Heart right ventricle (tissue), 16 donors: ENCODE measurements around the gene CYS1. TPM values are rescaled to one million over a fixed set of nuclear protein-coding genes. Genes with fewer than 3 reads are reported as not detected.
"Not testable (repeated sequence)": the region's sequence is repeated elsewhere in the genome, so short reads cannot be mapped to it uniquely, and the experiment has no call there.

Experiments
- ATAC-seq, 8 donors: fragments of 200-7000 bp; cut with Tn5 transposase; one replicate each; pipeline ENCODE4 v1.9.1; 2020; ENCODE audit warnings: mild to moderate bottlenecking in 8 of 8, moderate library complexity in 8 of 8, moderate number of reproducible peaks in 1 of 8
- DNase-seq, 2 donors: peaks; one replicate each; pipeline ENCODE4 v3.0.0-alpha.2; 2020
- H3K27ac ChIP-seq, 10 donors: fragments of 200-600 bp; sonication (generic) in 2 of 10; one replicate each; pipeline versions ENCODE4 v1.5.0 to v1.8.0; 2020 to 2022; ENCODE audit warnings: mild to moderate bottlenecking in 3 of 10
- H3K27me3 ChIP-seq, 7 donors: fragments of 200-600 bp; one replicate each; pipeline ENCODE4 v1.8.0; 2021 to 2022; ENCODE audit warnings: mild to moderate bottlenecking in 2 of 7
- H3K36me3 ChIP-seq, 9 donors: fragments of 200-600 bp; sonication (generic) in 1 of 9; one replicate each; pipeline versions ENCODE4 v1.5.0 to v1.8.0; 2020 to 2022; ENCODE audit warnings: mild to moderate bottlenecking in 2 of 9
- H3K4me1 ChIP-seq, 9 donors: fragments of 200-600 bp; sonication (generic) in 1 of 9; one replicate each; pipeline versions ENCODE4 v1.5.0 to v1.8.0; 2020 to 2022; ENCODE audit warnings: mild to moderate bottlenecking in 4 of 9
- H3K4me3 ChIP-seq, 10 donors: fragments of 200-600 bp; sonication (generic) in 2 of 10; one replicate each; pipeline versions ENCODE4 v1.5.0 to v1.8.0; 2020 to 2022; ENCODE audit warnings: mild to moderate bottlenecking in 7 of 10, moderate library complexity in 2 of 10
- H3K9me3 ChIP-seq, 11 donors: fragments of 200-600 bp in 10 of 11; sonication (generic) in 2 of 11; one replicate each; pipeline versions ENCODE4 v1.5.0 to v1.8.0; 2013 to 2022; ENCODE audit warnings: mild to moderate bottlenecking in 2 of 11, control low read depth in 1 of 11, moderate library complexity in 1 of 11
- WGBS, 2 donors: extraction: QIAGEN DNeasy Blood & Tissue Kit; methylation state at CpG; one replicate each; pipeline ENCODE4 v1.1.7; 2013; ENCODE audit warnings: inconsistent platforms in 1 of 2; 5-methylcytosine and 5-hydroxymethylcytosine counted together
- intact Hi-C, 10 donors: fragments of 100-400 bp; cut with DNase I; formaldehyde crosslinking; loops; one replicate each; pipeline versions ENCODE4 v1.11.1 to v1.14.2; 2022
- polyA plus RNA-seq, 2 donors: library from polyadenylated mRNA; stranded (reverse); fragments of 200-250 nt; gene quantifications; one replicate each; pipeline ENCODE4 v1.2.3, GENCODE V29; 2013
- total RNA-seq, 10 donors: library from RNA; stranded (reverse); fragmentation: NEBNext Ultra II Directional in 3 of 10; extraction: Animal tissue kit (Norgen Biotek cat#: 25700) in 3 of 10; gene quantifications; one replicate each; pipeline versions ENCODE4 v1.2.1 to v1.2.4, GENCODE V29; 2021 to 2023
- TF ChIP-seq, protein P1 (sequence below), 9 donors: fragments of 200-600 bp; sonication (generic) in 2 of 9; IDR thresholded peaks; one replicate each; pipeline versions ENCODE4 v1.5.0 to v1.8.0; 2021 to 2022; ENCODE audit warnings: antibody characterized with exemption in 9 of 9, mild to moderate bottlenecking in 5 of 9, moderate library complexity in 1 of 9
- donor health status: Arrhythmogenic right ventricular cardiomyopathy.
- donor health status: ischemic (EF 13 %, LVEDD 7.1; RV severe dilation, severe dysfunction).
- donor health status: healthy with polysubstance abuse.
- donor health status: DM: no; HTN: yes; CAD: no.
- donor health status: DM: no; HTN: no; CAD: no.
- donor health status: ischemic (EF 25% LVEDD 6.9; RV normal size, moderate dysfunction).
- donor health status: ischemic (EF 25% LVEDD 5.7; RV mildly dilated, moderate dysfunction).
- donor health status: healthy.
- donor health status: DM: yes; HTN: yes; CAD: no.
- donor health status: Ischemic cardiomyopathy.
- donor health status: ischemic (EF 35%, LVEDD 5.7; RV mildly dilated, moderate dysfunction).
- donor health status: nonischemic (EF 11% LVEDD 7.7; RV severe dilation, severe dysfunction).
- donor health status: DM: yes; HTN: yes; CAD: no.
- donor health status: PGD.
- donor health status: ischemic (EF 29% LVEDD 5.4; RV normal size, mild dysfunction).
- donor health status: nonischemic (EF 23%, LVEDD 6.1; RV moderate dilation, normal function).

The CYS1 gene
- total and polyA plus RNA-seq, 12 donors, result 0.38 to 7.2 (median 2.8) TPM

DNA sequence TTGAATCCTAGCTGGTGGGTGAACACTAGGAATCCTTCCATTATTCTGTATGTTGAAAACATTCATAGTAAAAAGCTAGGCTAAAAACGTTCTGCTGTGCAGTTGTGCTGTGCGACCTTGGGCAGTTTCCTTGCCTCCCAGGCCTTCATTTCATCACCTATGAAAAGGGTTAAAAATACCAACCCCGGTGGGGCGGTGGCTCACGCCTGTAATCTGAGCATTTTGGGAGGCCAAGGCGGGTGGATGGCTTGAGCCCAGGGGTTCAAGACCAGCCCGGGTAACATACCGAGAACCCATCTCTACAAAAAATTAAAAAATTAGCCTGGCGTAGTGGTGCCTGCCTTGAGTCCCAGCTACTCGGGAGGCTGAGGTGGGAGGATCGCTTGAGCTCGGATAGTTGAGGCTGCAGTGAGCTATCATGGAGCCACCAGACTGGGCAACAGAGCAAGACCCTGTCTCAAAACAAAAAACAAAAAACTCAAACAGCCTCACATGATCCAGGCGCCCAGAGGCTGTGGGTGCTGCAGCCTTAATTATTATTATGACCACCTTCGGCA is 39.5 kb upstream of the CYS1 start:
- 78 to 80% methylated on average over 14 of the region's 14 CpGs for WGBS, 2 donors
- Histone ChIP-seq H3K27ac (peak overlapping the region in 9 of 10 donors; percentile 47 to 82 (median 68)), H3K27me3 (peaks cover 11 to 27% (median 18%) of the 10 kb centered on the region in 7 donors), H3K36me3 (no peaks in the 10 kb centered on the region), H3K4me3 (peak overlapping the region in 9 of 10 donors; percentile 44 to 82 (median 65)), H3K4me1 (peaks cover 14 to 55% (median 29%) of the 10 kb centered on the region in 9 donors), H3K9me3 (no peaks in the 10 kb centered on the region)
- intact Hi-C loops, result loop anchor here in 7 of 10 donors (5.0 to 10.0 kb wide), 6 partner anchors 185 to 548 kb away; partner anchors contain the start of gene HPCAL1 (in 1 of the 7)
- TF ChIP-seq, protein P1, sequence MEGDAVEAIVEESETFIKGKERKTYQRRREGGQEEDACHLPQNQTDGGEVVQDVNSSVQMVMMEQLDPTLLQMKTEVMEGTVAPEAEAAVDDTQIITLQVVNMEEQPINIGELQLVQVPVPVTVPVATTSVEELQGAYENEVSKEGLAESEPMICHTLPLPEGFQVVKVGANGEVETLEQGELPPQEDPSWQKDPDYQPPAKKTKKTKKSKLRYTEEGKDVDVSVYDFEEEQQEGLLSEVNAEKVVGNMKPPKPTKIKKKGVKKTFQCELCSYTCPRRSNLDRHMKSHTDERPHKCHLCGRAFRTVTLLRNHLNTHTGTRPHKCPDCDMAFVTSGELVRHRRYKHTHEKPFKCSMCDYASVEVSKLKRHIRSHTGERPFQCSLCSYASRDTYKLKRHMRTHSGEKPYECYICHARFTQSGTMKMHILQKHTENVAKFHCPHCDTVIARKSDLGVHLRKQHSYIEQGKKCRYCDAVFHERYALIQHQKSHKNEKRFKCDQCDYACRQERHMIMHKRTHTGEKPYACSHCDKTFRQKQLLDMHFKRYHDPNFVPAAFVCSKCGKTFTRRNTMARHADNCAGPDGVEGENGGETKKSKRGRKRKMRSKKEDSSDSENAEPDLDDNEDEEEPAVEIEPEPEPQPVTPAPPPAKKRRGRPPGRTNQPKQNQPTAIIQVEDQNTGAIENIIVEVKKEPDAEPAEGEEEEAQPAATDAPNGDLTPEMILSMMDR (IDR thresholded peaks at IDR 0.05), result no peak
- ATAC-seq (no peak), DNase-seq (no peak)

DNA sequence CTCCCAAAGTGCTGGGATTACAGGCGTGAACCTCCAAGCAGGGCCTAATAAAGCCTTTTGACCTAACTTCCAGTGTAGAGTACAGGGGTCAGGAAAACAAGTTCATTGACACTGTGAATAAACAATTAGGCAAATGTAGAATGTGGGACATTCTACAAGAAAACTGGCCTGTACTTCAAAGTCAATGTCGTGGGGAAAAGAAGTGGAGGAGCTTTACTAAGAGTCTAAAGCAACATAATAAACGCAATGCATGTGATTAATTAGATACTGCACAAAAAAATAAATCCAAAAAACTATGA is 38.8 kb upstream of the CYS1 start:
- intact Hi-C loops, result no loop called here
- Histone ChIP-seq H3K27me3 (peaks cover 11 to 22% (median 14%) of the 10 kb centered on the region in 7 donors), H3K36me3 (no peaks in the 10 kb centered on the region), H3K4me1 (peaks cover 14 to 48% (median 27%) of the 10 kb centered on the region in 9 donors), H3K4me3 (no peak overlapping the region), H3K9me3 (no peaks in the 10 kb centered on the region), H3K27ac (no peak overlapping the region)
- DNase-seq, result no peak
- TF ChIP-seq, protein P1 (IDR thresholded peaks at IDR 0.05), result no peak
- ATAC-seq, result no peak
- 97% methylated on average over 3 of the region's 3 CpGs for whole genome bisulfite sequencing, 2 donors

DNA sequence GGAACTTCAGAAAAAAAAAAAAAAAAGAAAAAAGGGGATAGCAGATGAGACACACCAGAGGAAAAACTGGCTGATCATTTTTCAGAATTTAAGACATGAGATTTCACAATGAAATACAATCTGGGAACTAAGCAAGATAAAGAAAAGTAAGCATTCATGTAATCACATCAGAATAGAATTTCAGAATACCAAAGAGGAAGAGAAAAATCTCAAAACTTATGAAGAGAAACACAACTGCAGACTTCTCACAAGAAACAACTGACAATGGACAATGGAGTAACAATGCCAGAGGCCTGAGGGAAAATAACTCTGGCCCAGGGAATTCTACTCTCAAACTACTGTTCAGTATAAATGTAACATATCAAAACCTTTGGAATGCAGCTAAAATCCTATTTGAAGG is 29.1 kb upstream of the CYS1 start:
- Histone ChIP-seq H3K27ac (no peak overlapping the region), H3K27me3 (no peaks in the 10 kb centered on the region), H3K4me3 (no peak overlapping the region), H3K4me1 (no peaks in the 10 kb centered on the region), H3K36me3 (no peaks in the 10 kb centered on the region), H3K9me3 (peaks cover 0 to 12% (median 0%) of the 10 kb centered on the region in 11 donors)
- no peak for ATAC-seq
- TF ChIP-seq, protein P1 (IDR thresholded peaks at IDR 0.05), result no peak
- DNase-seq, result no peak
- intact Hi-C loops, result no loop called here

DNA sequence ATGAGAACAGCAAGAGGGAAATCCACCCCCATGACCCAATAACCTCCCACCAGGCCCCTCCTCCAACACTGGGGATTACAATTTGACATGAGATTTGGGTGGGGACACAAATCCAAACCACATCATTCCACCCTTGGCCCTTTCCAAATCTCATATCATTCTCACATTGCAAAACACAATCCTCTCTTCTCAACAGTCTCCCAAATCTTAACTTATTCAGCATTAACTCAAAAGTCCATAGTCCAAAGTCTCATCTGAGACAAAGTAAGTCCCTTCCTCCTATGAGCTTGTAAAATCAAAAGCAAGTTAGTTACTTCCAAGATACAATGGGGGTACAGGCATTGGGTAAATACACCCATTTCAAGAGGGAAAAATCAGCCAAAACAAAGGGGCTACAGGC is 24.7 kb upstream of the CYS1 start:
- DNase-seq, H3K4me3 ChIP-seq, H3K27me3 ChIP-seq, intact Hi-C loops, H3K36me3 ChIP-seq, H3K27ac ChIP-seq, ATAC-seq: not testable (repeated sequence)
- peaks cover 0 to 14% (median 0%) of the 10 kb centered on the region in 9 donors for H3K4me1 ChIP-seq
- peaks cover 0 to 12% (median 0%) of the 10 kb centered on the region in 11 donors for H3K9me3 ChIP-seq

DNA sequence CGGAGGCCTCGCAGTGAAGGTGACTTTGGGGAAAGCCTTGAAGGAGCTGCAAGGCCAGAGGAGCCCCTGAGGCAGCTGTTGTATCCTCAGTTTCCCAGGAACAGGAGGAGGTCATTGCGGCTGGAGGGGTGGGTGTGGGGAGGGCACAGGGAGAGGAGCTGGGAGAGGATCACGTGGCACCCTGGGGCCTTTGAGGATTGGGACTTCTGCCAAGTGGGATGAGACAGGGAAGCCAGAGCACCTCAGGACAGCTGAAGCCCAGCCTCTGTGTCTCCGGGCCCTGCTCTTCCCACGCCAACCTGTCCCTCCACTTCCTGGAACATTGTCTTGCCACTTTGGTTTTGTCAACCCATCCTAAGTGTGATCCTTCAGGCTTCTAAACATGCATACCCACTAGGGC is 23.0 kb upstream of the CYS1 start:
- Histone ChIP-seq H3K36me3 (no peaks in the 10 kb centered on the region), H3K4me1 (peaks cover 0 to 14% (median 0%) of the 10 kb centered on the region in 9 donors), H3K27me3 (no peaks in the 10 kb centered on the region), H3K4me3 (no peak overlapping the region), H3K9me3 (peaks cover 0 to 12% (median 0%) of the 10 kb centered on the region in 11 donors), H3K27ac (no peak overlapping the region)
- ATAC-seq (peak in 1 of 8 donors; percentile 17), DNase-seq (no peak)
- intact Hi-C loops, result no loop called here
- TF ChIP-seq, protein P1 (IDR thresholded peaks at IDR 0.05), result no peak
- WGBS, 2 donors, result 70 to 82% methylated on average over 6 of the region's 6 CpGs
